ENCODE measurements around the gene LCTL.

DNA sequence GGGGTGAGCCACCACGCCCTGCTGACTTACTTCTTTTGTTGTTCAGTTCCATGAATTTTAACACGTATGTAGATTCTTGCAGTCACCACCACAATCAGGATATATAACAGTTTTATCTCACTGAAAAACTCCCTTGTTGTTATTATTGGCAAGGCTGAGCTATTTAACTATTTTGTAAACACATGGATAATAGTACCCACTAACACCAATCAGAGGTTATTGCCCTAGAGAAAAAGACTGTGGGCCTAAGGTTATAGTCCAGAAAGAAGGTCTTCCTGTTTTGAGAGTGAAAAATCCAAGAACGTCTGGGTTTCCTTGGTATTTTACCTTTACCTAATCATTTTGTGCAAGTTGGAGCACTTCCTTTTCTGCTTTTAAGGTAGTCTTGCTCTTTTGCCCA, 51.2 kb downstream of the LCTL start:
- TF ChIP-seq TAF1 (IDR thresholded peaks at IDR 0.05; ENCODE audit: borderline replicate concordance, low read depth, low read length): no peak
- no peak for TF ChIP-seq POLR2A (IDR thresholded peaks at IDR 0.05; ENCODE audit: low read depth, low read length)
